LHCN-M2 (cell line): ENCODE results near the gene PCYT1A. TPM values are rescaled to one million over a fixed set of nuclear protein-coding genes. Genes with fewer than 3 reads are reported as not detected.
A peak's percentile ranks its signal among the peaks of the same experiment; 100 is the strongest.
"Not testable (repeated sequence)": the region's sequence is repeated elsewhere in the genome, so short reads cannot be mapped to it uniquely, and the experiment has no call there.

Source experiments
- DNase-seq: peaks from one replicate; pipeline ENCODE4 v3.0.0-alpha.2; 2012; ENCODE audit warnings: low read depth
- total RNA-seq: library from RNA; depleted of rRNA; stranded (reverse); fragments of >200 nt; gene quantifications from 2 replicates; pipeline ENCODE4 v1.2.3, GENCODE V29; 2014

PCYT1A gene
- total RNA-seq, 1 experiment from 2014 or later, result 92.3 TPM

DNA sequence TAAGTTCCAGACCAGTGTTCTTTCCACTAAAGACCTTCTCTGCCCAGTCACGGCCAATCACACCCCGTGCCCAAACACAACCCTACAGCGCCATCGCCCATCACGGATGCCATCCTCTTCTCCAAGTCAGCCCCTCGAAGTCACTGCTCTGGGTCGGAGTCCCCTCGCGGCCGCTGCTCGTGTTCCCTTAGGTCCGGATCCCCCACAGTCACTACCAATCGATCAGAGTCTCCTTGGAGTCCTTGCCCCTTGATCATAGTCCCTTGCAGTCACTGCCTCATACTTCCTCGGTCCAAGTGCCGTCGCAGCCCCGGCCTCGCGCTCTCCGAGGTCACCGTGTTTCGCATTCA lies 461 bp downstream of the PCYT1A start:
- DNase-seq, result peak; percentile 31

GRCh38 chr3:196284396-196284795 lies 3.1 kb downstream of the PCYT1A start:
- peak; percentile 47 for DNase-seq

DNA sequence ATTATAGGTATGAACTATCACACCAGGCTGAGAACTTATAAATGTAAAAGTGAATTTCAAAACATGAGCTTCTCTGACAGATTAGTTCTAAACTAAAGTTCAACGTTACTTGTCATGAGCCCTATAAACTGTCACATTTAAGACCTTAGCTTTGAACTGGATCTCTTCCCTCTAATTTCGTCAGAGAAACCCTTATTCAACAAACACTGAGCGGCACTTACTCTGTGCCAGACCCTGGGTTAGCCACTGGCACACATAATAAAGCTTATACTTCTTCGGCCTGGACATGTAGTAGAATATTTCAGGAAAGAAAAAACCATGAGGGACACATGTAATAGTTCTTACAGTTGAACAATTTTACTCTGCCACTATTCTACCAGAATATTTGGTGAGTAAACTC lies 5.6 kb downstream of the PCYT1A start:
- DNase-seq, result no peak

GRCh38 chr3:196280689-196281440 lies 6.7 kb downstream of the PCYT1A start:
- DNase-seq, result no peak

- DNase-seq, result no peak
Observed at GRCh38 chr3:196275126-196275525, 12.4 kb downstream of the PCYT1A start.

- DNase-seq, result no peak
Observed at GRCh38 chr3:196274585-196274984, 12.9 kb downstream of the PCYT1A start.

DNA sequence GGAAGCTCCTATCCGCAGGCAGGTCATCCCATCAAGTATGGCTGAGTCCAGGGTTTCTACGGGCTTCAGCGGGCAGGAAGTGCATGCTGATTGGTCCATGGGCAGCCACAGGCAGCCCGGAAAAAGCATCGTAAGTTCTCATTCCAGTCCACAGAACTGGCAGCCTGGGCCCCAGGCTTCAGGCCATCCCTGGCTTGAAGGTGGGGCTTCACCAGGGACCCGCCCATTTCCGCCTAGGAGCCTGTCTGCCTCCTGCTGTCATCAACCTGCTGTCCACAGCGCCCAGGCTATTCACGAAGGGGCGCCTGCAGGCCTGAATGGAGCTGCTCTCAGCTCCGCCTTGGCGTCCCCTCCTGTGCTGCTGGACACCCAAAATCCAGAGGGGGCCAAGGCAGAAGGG lies 13.9 kb downstream of the PCYT1A start:
- DNase-seq, result no peak

DNA sequence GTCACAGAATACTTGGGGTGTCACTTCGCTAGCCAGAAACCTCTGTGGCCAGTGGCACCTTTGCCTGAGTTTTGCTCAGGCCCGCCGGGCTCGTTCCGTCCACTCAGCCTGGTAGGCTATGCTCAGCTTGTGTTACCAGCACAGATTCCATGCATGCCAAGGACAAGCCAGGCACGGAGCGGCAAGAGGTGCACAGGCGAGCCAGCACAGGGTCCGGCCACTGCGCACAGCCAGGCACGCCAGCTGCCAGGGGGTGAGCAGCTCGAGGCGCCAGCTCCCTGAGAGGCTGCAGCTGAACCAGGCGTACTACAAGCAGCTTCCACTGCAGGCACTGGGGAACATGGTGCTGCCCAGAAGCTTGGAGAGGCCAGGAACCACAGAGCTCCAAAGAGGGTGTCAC lies 14.7 kb downstream of the PCYT1A start:
- DNase-seq, result no peak

DNA sequence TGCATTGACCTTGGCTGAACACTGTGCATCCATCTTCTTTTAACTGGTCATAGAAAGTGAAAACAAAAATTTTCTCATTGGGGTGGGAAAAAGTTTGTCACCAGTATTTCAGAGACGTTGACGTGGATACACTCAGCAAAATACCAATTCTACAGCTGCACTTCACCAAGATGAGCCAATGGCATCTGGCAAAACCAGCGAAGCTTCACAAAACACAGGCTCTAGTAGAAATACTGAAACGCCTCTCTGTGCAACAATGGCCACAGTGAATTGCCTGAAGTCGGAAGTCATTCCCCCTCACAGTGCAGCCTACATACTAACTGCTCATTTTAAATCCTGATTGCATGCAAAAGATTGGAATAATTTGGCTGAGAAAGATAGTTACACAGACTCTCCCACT lies 17.0 kb downstream of the PCYT1A start:
- DNase-seq, result no peak

GRCh38 chr3:196268284-196269163 lies 19.0 kb downstream of the PCYT1A start:
- peak; percentile 77 for DNase-seq

GRCh38 chr3:196263819-196264218 lies 23.7 kb downstream of the PCYT1A start:
- DNase-seq, result no peak

GRCh38 chr3:196260784-196261183 lies 26.7 kb downstream of the PCYT1A start:
- no peak for DNase-seq

DNA sequence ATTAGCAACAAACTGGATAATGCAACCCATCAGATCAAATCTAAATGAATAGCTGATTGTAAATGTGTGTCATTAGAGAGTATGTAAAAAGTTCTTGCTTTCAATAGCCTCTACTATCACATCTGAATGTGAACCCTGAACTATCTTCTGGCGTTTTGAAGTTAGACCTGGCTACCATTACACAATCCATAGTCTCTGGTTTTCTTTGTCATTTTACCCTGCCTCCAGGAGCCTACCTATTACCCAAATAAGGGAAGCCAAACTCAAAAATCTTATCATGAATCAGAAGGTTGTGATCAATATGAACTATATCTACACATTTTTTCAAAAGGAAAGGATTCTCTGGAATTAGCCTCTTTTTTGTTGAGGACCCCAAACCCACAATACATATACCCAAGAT lies 31.8 kb downstream of the PCYT1A start:
- DNase-seq, result no peak

DNA sequence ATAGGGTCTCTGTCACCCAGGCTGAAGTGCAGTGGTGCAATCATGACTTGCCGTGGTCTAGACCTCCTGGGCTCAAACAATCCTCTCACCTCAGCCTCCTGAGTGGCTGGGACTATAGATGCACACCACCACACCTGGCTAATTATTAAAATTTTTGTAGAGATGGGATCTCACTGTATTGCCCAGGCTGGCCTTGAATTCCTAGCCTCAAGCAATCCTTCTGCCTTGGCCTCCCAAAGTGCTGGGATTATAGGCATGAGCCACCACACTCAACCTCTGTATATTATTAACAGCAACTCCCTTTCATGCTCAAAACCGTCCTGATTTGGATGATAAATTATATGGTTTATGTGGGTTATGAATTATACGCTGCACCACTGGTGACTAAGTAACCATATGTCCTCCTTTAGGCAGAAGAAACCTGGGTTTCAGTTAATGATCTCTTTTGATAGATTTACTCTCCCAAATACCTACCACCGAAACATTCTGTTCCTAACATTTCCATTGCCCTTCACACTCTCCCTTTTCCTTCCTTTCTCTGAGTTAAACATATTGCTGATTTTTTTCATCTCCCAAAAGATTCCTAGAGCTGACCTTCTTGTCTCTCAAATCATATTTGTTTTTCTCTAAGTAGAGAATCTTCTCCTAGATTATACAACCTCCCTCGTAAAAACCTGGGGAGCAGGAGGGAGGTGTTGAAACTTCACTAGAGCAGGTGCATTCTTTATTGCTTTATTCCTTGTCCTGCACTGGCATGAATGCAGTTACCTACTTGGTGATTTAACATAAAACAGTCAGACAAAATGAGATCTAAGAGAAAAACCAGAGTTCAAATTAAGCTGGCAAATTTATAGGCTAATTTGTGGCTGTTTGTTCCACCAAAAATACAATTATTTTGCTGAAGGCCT lies 32.9 kb downstream of the PCYT1A start:
- DNase-seq, result no peak

GRCh38 chr3:196251918-196252317 lies 35.6 kb downstream of the PCYT1A start:
- DNase-seq, result no peak

DNA sequence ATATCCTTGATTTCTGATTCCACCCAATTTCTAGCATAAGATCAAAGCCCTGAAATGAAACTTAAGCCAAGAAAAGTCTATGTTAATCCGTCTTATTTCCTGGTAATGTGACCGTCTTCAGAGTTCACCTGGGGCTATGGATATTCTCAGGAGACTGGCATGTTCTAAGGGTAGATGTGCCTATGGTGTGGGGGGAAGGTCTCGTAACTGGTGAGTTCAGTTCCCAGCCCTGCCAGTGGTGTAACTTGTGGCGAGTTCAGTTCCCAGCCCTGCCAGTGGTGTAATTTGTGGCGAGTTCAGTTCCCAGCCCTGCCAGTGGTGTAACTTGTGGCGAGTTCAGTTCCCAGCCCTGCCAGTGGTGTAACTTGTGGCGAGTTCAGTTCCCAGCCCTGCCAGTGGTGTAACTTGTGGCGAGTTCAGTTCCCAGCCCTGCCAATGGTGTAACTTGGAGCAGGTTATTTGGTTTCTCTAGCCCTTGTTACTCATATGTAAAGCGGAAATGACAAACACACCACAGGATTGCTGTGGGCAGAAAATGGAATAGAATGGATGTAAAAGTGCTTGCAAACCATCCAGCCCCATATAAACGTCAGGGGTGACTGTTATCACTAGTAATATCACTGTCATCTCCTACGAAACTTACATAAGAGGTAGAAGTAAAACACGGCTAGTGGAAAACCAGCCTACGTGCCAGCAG lies 40.8 kb downstream of the PCYT1A start:
- DNase-seq, result peak; percentile 88

DNA sequence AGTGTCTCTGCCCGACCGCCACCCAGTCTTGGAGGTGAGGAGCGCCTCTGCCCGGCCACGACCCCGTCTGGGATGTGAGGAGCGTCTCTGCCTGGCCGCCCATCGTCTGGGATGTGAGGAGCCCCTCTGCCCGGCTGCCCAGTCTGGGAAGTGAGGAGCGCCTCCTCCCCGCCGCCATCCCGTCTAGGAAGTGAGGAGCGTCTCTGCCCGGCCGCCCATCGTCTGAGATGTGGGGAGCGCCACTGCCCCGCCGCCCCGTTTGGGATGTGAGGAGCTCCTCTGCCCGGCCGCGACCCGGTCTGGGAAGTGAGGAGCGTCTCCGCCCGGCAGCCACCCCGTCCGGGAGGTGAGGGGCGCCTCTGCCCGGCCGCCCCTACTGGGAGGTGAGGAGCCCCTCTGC lies 43.4 kb downstream of the PCYT1A start:
- not testable (repeated sequence) for DNase-seq

DNA sequence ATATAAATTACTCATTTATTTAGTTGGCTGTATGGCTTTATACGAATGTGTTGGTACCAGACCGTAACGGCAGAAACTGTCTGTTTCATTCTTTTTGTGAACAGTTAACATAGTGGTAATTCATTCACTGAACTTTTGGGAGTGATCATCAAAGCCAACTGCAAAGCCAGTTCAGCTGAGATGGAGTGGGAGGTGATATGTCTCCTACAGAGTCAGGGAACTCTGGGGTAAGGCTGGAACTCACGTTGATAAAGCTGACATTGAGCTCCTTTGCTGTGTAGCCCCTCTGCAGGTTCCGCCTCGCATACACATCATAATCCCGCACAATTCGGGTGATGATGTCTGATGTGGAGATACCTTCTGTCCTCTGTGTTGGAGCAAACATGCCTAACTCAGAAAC lies 45.8 kb downstream of the PCYT1A start:
- no peak for DNase-seq

- DNase-seq, result no peak
Observed at GRCh38 chr3:196240424-196240823, 47.1 kb downstream of the PCYT1A start.

DNA sequence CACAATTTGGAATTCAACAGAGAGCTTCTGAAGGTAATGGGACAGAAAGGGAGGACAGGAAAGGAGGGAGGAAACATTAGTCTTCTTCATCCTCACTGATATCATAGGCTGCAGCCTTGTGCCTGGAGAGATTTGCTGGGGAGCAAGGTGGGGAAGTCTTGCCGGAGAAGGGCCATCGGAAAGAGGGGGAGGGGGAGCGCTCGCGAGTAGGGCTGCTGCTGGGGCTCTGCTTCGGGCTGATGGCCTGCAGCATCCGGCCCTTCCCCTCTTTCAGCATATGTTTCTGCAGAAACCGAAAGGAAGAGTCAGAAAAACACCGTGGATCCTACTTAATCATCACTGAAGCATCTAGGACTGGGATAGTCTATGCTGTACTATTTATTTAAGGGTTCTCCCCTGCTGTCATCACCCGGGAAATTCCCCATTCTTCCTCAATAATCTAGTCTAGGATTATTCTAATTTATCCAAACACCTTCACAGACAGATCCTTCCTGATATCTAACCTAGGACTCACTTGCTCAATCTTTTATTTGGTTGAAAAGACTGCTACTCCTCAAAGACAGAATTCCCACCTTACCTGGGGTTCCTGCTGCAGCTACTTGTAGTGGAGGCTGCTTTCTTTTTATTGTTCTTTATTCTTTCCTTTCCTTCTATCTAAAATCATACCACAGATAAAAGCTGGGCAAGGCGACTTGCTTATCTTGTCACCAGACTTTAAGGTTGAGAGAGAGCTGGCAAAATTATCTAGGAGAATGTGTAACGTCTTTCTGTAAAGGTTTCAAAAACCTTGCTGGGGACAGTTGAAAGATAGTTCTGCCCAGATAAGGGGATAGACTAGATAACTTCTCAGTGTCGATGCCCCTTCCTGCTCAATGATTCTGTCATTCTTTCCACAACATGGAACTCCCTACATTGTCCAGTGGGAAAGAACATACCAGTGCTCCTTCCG lies 48.6 kb downstream of the PCYT1A start:
- no peak for DNase-seq
